GM23338 (cell line): ENCODE measurements around the gene IGF1R.

Source experiments
- CREB1 ChIP-seq: fragments of 250-450 bp; sonication (Bioruptor Pico); IDR thresholded peaks from 2 replicates; pipeline ENCODE4 v1.5.0; 2020; ENCODE audit warnings: low read depth, mild to moderate bottlenecking, moderate library complexity
- EZH2 ChIP-seq: fragments of 200-600 bp; sonication (generic); IDR thresholded peaks from one replicate; pipeline ENCODE4 v1.8.0; 2017; ENCODE audit warnings: antibody characterized with exemption, mild to moderate bottlenecking, low read depth; ENCODE audit not compliant: unreplicated experiment
- EZH2phosphoT487 ChIP-seq: fragments of 200-600 bp; sonication (generic); IDR thresholded peaks from one replicate; pipeline ENCODE4 v1.8.1; 2018; ENCODE audit warnings: antibody characterized with exemption; ENCODE audit not compliant: unreplicated experiment
- JUNB ChIP-seq: IDR thresholded peaks from one replicate; pipeline ENCODE4 v1.6.1; 2016; ENCODE audit warnings: antibody characterized with exemption; ENCODE audit not compliant: unreplicated experiment
- NANOG ChIP-seq: IDR thresholded peaks from 2 replicates; pipeline ENCODE4 v1.6.1; 2016; ENCODE audit warnings: antibody characterized with exemption, borderline replicate concordance
- POLR2AphosphoS5 ChIP-seq: IDR thresholded peaks from 2 replicates; pipeline ENCODE4 v1.6.1; 2016; ENCODE audit warnings: antibody characterized with exemption, low read depth
- REST ChIP-seq: IDR thresholded peaks from one replicate; pipeline ENCODE4 v1.6.1; 2018; ENCODE audit warnings: antibody characterized with exemption; ENCODE audit not compliant: unreplicated experiment
- STAT1 ChIP-seq: IDR thresholded peaks from one replicate; pipeline ENCODE4 v1.6.1; 2016; ENCODE audit warnings: antibody characterized with exemption; ENCODE audit not compliant: unreplicated experiment
- ZNF114 ChIP-seq: fragments of 250-450 bp; sonication (Bioruptor Pico); IDR thresholded peaks from 2 replicates; pipeline ENCODE4 v1.5.0; 2020; ENCODE audit warnings: mild to moderate bottlenecking, moderate library complexity
- ZNF462 ChIP-seq: fragments of 250-450 bp; sonication (Bioruptor Pico); IDR thresholded peaks from 2 replicates; pipeline ENCODE4 v1.5.0; 2020; ENCODE audit warnings: mild to moderate bottlenecking, moderate library complexity
- TF ChIP-seq, protein P1 (sequence below), 2 experiments: fragments of 200-600 bp in 1 of 2; sonication (generic) in 1 of 2; conservative IDR thresholded peaks; 2 replicates each; pipeline versions ENCODE4 v1.5.1 to v1.6.1; 2016 to 2017; ENCODE audit warnings: antibody characterized with exemption in 2 of 2, low read depth in 2 of 2, mild to moderate bottlenecking in 2 of 2, moderate library complexity in 1 of 2
- TF ChIP-seq, protein P2 (sequence below): IDR thresholded peaks from 2 replicates; pipeline ENCODE4 v1.6.1; 2016; ENCODE audit warnings: antibody characterized with exemption

GRCh38 chr15:98626153-98626552, 22.2 kb upstream of the IGF1R start:
- TF ChIP-seq, protein P1, sequence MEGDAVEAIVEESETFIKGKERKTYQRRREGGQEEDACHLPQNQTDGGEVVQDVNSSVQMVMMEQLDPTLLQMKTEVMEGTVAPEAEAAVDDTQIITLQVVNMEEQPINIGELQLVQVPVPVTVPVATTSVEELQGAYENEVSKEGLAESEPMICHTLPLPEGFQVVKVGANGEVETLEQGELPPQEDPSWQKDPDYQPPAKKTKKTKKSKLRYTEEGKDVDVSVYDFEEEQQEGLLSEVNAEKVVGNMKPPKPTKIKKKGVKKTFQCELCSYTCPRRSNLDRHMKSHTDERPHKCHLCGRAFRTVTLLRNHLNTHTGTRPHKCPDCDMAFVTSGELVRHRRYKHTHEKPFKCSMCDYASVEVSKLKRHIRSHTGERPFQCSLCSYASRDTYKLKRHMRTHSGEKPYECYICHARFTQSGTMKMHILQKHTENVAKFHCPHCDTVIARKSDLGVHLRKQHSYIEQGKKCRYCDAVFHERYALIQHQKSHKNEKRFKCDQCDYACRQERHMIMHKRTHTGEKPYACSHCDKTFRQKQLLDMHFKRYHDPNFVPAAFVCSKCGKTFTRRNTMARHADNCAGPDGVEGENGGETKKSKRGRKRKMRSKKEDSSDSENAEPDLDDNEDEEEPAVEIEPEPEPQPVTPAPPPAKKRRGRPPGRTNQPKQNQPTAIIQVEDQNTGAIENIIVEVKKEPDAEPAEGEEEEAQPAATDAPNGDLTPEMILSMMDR (conservative IDR thresholded peaks at IDR 0.05; ENCODE audit: low read depth in 2 of 2) = no peak
- TF ChIP-seq POLR2AphosphoS5 = no peak
- no peak for TF ChIP-seq REST
- TF ChIP-seq JUNB = no peak
- no peak for TF ChIP-seq EZH2
- TF ChIP-seq, protein P2, sequence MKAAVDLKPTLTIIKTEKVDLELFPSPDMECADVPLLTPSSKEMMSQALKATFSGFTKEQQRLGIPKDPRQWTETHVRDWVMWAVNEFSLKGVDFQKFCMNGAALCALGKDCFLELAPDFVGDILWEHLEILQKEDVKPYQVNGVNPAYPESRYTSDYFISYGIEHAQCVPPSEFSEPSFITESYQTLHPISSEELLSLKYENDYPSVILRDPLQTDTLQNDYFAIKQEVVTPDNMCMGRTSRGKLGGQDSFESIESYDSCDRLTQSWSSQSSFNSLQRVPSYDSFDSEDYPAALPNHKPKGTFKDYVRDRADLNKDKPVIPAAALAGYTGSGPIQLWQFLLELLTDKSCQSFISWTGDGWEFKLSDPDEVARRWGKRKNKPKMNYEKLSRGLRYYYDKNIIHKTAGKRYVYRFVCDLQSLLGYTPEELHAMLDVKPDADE = no peak
- TF ChIP-seq EZH2phosphoT487 = no peak
- TF ChIP-seq ZNF462 (CRISPR knock-in tag) = no peak
- TF ChIP-seq NANOG = no peak
- TF ChIP-seq CREB1 = no peak
- TF ChIP-seq STAT1 = no peak
- TF ChIP-seq ZNF114 (CRISPR knock-in tag) = no peak
